ENCODE measurements around the gene KIFC1. TPM values are rescaled to one million over a fixed set of nuclear protein-coding genes. Genes with fewer than 3 reads are reported as not detected.
"Not testable (repeated sequence)": the region's sequence is repeated elsewhere in the genome, so short reads cannot be mapped to it uniquely, and the experiment has no call there.

Gene KIFC1
- total and polyA plus RNA-seq, 4 experiments from 2014 or later = 0.54 to 0.69 (median 0.61) TPM; not detected in 1

DNA sequence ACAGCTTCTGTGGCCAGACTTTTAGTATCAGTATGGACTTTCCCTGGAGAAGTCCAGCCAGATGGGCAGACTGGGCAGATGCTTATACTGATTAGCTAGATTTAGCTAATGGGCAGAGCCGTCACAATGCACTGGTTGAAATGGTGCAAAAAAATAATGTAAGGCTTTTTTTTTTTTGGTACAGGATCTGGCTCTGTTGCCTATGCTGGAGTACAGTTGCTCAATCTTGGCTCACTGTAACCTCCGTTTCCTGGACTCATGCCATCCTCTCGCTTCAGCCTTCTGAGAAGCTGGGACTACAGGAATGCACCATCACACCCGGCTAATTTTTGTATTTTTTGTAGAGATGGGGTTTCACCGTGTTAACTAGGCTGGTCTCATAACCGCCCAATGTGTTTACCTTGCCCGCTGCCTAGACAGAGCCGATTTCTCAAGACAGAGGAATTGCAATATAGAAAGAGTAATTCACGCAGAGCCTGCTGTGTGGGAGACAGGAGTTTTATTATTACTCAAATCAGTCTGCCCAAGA, 16.4 kb upstream of the KIFC1 start:
- H3K4me1 ChIP-seq (ENCODE audit: insufficient read depth, low read length) = peaks cover 18% of the 10 kb centered on the region
- H3K4me1 Mint-ChIP-seq = peaks cover 7 to 11% (median 11%) of the 10 kb centered on the region in 4 donors
- H3K4me3 ChIP-seq (ENCODE audit: low read length in 2 of 2) = no peak overlapping the region
- H3K27me3 ChIP-seq (ENCODE audit: insufficient read depth, low read length) = no peaks in the 10 kb centered on the region
- no peak overlapping the region for H3K27ac ChIP-seq (ENCODE audit: low read depth, low read length)
- no peaks in the 10 kb centered on the region for H3K36me3 Mint-ChIP-seq
- no peaks in the 10 kb centered on the region for H3K9me3 ChIP-seq (ENCODE audit: control insufficient read depth in 1 of 2, low read length in 2 of 2)
- H3K9me3 Mint-ChIP-seq = no peaks in the 10 kb centered on the region
- H3K27ac Mint-ChIP-seq = peak overlapping the region in 4 of 7 donors; percentile 3 to 54 (median 26)
- ChIA-PET POLR2A (ENCODE audit: partially characterized antibody) (no interaction called here), CTCF (ENCODE audit: partially characterized antibody) (no interaction called here)
- no peak for DNase-seq
- H3K27me3 Mint-ChIP-seq = no peaks in the 10 kb centered on the region
- no peaks in the 10 kb centered on the region for H3K36me3 ChIP-seq (ENCODE audit: insufficient read depth, low read length)
- H3K4me3 Mint-ChIP-seq = no peak overlapping the region
- intact Hi-C loops (cut with micrococcal nuclease) = no loop called here

DNA sequence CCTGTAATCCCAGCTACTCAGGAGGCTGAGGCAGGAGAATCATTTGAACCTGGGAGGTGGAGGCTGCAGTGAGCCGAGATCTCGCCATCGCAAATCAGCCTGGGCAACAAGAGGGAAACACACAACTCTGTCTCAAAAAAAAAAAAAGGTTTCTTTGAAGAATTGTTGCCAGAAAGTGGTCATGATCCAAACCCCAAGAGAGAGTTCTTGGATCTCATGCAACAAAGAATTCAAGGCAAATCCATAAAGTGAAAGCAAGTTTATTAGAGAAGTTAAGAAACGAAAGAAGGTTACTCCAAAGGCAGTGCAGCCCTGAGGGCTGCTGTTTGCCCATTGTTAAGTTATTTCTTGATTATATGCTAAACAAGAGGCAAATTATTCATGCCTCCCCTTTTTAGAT, 14.5 kb upstream of the KIFC1 start:
- POLR2A ChIA-PET (ENCODE audit: partially characterized antibody) = no interaction called here
- no peaks in the 10 kb centered on the region for H3K9me3 ChIP-seq (ENCODE audit: control insufficient read depth in 1 of 2, low read length in 2 of 2)
- H3K27ac ChIP-seq (ENCODE audit: low read depth, low read length) = no peak overlapping the region
- intact Hi-C loops (cut with micrococcal nuclease) = no loop called here
- H3K4me1 Mint-ChIP-seq = peaks cover 7 to 11% (median 11%) of the 10 kb centered on the region in 4 donors
- H3K4me3 ChIP-seq (ENCODE audit: low read length in 2 of 2) = no peak overlapping the region
- H3K9me3 Mint-ChIP-seq = no peaks in the 10 kb centered on the region
- H3K27me3 ChIP-seq (ENCODE audit: insufficient read depth, low read length) = no peaks in the 10 kb centered on the region
- peaks cover 18% of the 10 kb centered on the region for H3K4me1 ChIP-seq (ENCODE audit: insufficient read depth, low read length)
- H3K27me3 Mint-ChIP-seq = no peaks in the 10 kb centered on the region
- no peaks in the 10 kb centered on the region for H3K36me3 ChIP-seq (ENCODE audit: insufficient read depth, low read length)
- no peak overlapping the region for H3K27ac Mint-ChIP-seq
- DNase-seq = no peak
- H3K4me3 Mint-ChIP-seq = no peak overlapping the region
- H3K36me3 Mint-ChIP-seq = no peaks in the 10 kb centered on the region
- CTCF ChIA-PET (ENCODE audit: partially characterized antibody) = no interaction called here

DNA sequence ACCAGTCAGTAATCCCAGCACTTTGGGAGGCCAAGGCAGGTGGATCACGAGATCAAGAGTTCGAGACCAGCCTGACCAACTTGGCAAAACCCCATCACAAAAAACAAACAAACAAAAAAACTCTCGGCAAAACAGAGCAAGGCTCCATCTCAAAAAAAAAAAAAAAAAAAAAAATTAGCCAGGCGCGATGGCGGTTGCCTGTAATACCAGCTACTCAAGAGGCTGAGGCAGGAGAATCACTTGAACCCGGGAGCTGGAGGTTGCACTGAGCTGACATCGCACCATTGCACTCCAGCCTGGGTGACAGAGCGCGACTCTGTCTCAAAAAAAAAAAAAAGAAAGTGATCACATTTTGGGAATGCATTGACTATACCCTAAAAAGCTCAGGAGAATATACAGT, 12.4 kb upstream of the KIFC1 start:
- CTCF ChIA-PET (ENCODE audit: partially characterized antibody) = interaction anchor here (1.5 kb wide), 1 partner anchor 11 kb away, joined by 6 read pairs; no protein-coding TSS in a partner anchor
- DNase-seq; H3K4me3 ChIP-seq (ENCODE audit: low read length in 2 of 2); H3K36me3 ChIP-seq (ENCODE audit: insufficient read depth, low read length); intact Hi-C loops (cut with micrococcal nuclease); H3K27ac Mint-ChIP-seq; H3K36me3 Mint-ChIP-seq; H3K27ac ChIP-seq (ENCODE audit: low read depth, low read length); POLR2A ChIA-PET (ENCODE audit: partially characterized antibody); H3K4me3 Mint-ChIP-seq; H3K27me3 ChIP-seq (ENCODE audit: insufficient read depth, low read length); H3K27me3 Mint-ChIP-seq; H3K9me3 Mint-ChIP-seq; H3K9me3 ChIP-seq (ENCODE audit: control insufficient read depth in 1 of 2, low read length in 2 of 2); H3K4me1 Mint-ChIP-seq: not testable (repeated sequence)
- peaks cover 13% of the 10 kb centered on the region for H3K4me1 ChIP-seq (ENCODE audit: insufficient read depth, low read length)

DNA sequence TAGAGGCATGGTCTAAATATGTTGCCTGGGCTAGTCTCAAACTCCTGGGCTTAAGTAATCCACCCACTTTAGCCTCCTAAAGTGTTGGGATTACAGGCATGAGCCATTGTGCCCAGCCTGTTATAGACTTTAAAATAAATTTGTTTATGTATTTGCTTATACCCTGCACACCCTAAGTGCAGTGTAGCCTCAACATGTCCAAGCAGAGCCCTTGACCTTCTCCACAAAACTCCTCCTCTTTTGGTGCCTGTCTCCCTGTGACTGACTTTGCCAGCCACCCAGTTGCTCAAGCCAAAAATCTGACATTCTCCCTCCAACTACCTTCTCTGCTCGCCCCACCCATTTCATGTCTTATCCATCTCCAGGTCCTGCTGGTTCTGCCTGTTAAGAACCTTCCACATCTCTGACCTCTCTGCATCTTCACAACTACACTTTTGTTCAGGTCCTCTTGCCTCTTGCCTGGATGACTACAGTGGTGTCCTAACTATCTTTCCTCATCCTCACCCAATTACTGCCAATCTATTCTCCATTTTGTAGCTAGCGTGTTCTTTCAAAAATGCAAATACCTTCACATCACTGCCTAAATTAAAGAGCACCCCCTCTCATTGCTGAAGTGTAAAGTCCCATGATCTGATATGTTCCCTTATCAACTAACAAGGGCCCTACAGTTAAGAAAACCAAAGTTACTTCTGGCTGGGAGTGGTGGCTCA, 11.2 kb upstream of the KIFC1 start:
- no peak overlapping the region for H3K4me3 ChIP-seq (ENCODE audit: low read length in 2 of 2)
- no peak overlapping the region for H3K27ac Mint-ChIP-seq
- ChIA-PET POLR2A (ENCODE audit: partially characterized antibody) (no interaction called here), CTCF (ENCODE audit: partially characterized antibody) (interaction anchor here (0.5 to 1.6 kb wide), 2 partner anchors 10 to 182 kb away, joined by 3 to 4 read pairs; no protein-coding TSS in a partner anchor)
- DNase-seq = no peak
- no peaks in the 10 kb centered on the region for H3K9me3 ChIP-seq (ENCODE audit: control insufficient read depth in 1 of 2, low read length in 2 of 2)
- H3K4me1 Mint-ChIP-seq = peaks cover 0 to 4% (median under 1%) of the 10 kb centered on the region in 4 donors
- intact Hi-C loops (cut with micrococcal nuclease) = no loop called here
- no peak overlapping the region for H3K4me3 Mint-ChIP-seq
- H3K27ac ChIP-seq (ENCODE audit: low read depth, low read length) = no peak overlapping the region
- peaks cover under 1% of the 10 kb centered on the region for H3K4me1 ChIP-seq (ENCODE audit: insufficient read depth, low read length)
- H3K27me3 Mint-ChIP-seq = no peaks in the 10 kb centered on the region
- H3K27me3 ChIP-seq (ENCODE audit: insufficient read depth, low read length) = no peaks in the 10 kb centered on the region
- H3K9me3 Mint-ChIP-seq = no peaks in the 10 kb centered on the region
- no peaks in the 10 kb centered on the region for H3K36me3 ChIP-seq (ENCODE audit: insufficient read depth, low read length)
- H3K36me3 Mint-ChIP-seq = no peaks in the 10 kb centered on the region

DNA sequence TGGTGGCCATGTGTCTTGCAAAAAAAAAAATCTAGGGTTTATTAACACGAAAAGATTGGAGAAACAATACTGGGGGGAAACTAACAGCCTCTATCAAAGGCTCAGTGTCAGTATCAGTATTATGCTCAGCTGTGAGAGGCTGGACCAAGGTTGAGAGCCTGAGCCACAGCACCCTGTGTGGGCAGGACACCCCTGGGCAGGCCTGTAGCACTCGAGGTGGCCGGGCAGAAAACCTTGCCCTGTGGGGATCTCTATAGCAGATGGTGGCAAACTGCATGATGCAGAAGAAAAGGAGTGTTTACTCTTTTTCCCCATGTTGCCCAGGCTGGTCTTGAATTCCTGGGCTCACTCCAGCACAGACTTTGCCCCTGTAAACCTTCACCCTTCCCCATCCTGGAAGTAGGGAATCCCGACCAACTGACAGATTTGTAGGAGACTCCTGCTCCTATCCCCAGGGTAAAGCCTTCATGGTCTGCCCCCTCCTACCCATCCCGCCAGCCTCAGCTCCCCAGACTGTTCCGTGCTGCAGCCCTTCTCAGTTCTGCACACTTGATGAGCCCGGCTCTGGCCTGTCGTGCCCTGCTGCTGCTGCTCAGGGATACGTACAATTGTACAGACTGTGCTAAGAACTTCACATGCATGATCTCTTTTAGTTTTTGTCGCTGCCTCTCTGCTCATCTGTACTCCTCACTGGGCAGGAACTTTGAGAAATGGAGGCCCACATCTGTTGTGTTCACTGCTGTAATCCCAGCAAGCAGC, 8.0 kb upstream of the KIFC1 start:
- POLR2A ChIA-PET (ENCODE audit: partially characterized antibody) = no interaction called here

DNA sequence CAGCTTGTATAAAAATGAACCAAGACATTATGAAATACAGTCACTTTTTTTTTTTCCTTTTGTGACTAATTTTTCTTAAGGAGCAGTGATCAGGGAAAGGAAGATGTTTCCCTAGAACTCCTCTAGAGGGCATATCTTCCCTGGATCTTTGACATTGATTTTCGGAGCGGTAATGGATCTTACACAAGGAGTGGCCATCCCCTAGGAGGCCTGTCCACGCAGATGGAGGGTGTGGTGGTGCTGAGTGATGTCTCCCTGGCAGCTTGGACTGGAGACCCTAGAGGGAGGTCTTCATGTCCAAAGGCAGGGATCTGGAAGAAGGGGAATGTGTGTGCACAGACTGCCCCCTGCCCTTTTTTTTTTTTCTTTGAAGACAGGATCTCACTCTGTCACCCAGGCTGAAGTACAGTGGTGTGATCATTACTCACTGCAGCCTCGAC, 7.0 kb upstream of the KIFC1 start:
- Mint-ChIP-seq H3K27me3 (no peaks in the 10 kb centered on the region), H3K4me1 (no peaks in the 10 kb centered on the region), H3K36me3 (no peaks in the 10 kb centered on the region), H3K9me3 (no peaks in the 10 kb centered on the region), H3K4me3 (no peak overlapping the region), H3K27ac (no peak overlapping the region)
- CTCF ChIA-PET (ENCODE audit: partially characterized antibody) = interaction anchor here (0.7 kb wide), 1 partner anchor 17 kb away, joined by 4 read pairs; no protein-coding TSS in a partner anchor
- POLR2A ChIA-PET (ENCODE audit: partially characterized antibody) = no interaction called here
- H3K4me1 ChIP-seq (ENCODE audit: insufficient read depth, low read length) = no peaks in the 10 kb centered on the region
- H3K27me3 ChIP-seq (ENCODE audit: insufficient read depth, low read length) = no peaks in the 10 kb centered on the region
- H3K27ac ChIP-seq (ENCODE audit: low read depth, low read length) = no peak overlapping the region
- no peak overlapping the region for H3K4me3 ChIP-seq (ENCODE audit: low read length in 2 of 2)
- no peaks in the 10 kb centered on the region for H3K36me3 ChIP-seq (ENCODE audit: insufficient read depth, low read length)
- no peak for DNase-seq
- intact Hi-C loops (cut with micrococcal nuclease) = no loop called here
- H3K9me3 ChIP-seq (ENCODE audit: control insufficient read depth in 1 of 2, low read length in 2 of 2) = no peaks in the 10 kb centered on the region

More for the DNA sequence above, 8.0 kb upstream of the KIFC1 start:
- Mint-ChIP-seq H3K27ac (no peak overlapping the region), H3K27me3 (no peaks in the 10 kb centered on the region), H3K4me1 (no peaks in the 10 kb centered on the region), H3K36me3 (no peaks in the 10 kb centered on the region), H3K4me3 (no peak overlapping the region), H3K9me3 (no peaks in the 10 kb centered on the region)
- CTCF ChIA-PET (ENCODE audit: partially characterized antibody) = no interaction called here
- DNase-seq = no peak
- intact Hi-C loops (cut with micrococcal nuclease) = no loop called here
- Histone ChIP-seq H3K36me3 (ENCODE audit: insufficient read depth, low read length) (no peaks in the 10 kb centered on the region), H3K4me1 (ENCODE audit: insufficient read depth, low read length) (no peaks in the 10 kb centered on the region), H3K27me3 (ENCODE audit: insufficient read depth, low read length) (no peaks in the 10 kb centered on the region), H3K4me3 (ENCODE audit: low read length in 2 of 2) (no peak overlapping the region), H3K27ac (ENCODE audit: low read depth, low read length) (no peak overlapping the region), H3K9me3 (ENCODE audit: control insufficient read depth in 1 of 2, low read length in 2 of 2) (no peaks in the 10 kb centered on the region)

DNA sequence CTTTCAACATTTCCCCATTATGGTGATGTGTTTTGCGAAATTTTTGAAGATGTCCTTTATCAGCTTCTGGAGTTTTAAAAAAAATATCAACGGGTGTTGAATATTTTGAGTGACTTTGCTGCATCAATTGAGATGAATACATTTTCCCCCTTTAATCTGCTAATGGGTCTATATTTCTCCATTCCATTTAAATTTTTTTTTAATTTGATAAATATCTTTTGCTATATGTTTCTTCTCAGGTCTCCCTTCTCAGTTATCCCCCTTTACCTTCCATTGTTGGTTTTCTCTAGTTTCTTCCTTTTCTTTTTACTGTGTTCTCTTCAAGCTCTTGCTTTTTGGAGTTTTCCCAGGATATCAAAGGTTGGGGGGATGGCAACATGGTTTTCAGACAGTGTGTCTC, 1.4 kb upstream of the KIFC1 start:
- Mint-ChIP-seq H3K36me3 (no peaks in the 10 kb centered on the region), H3K9me3 (no peaks in the 10 kb centered on the region), H3K27ac (peak overlapping the region; percentile 52 to 98 (median 97)), H3K27me3 (no peaks in the 10 kb centered on the region), H3K4me1 (peaks cover 22 to 37% (median 29%) of the 10 kb centered on the region in 4 donors), H3K4me3 (peak overlapping the region in 1 of 8 donors; percentile 86)
- H3K9me3 ChIP-seq (ENCODE audit: control insufficient read depth in 1 of 2, low read length in 2 of 2) = no peaks in the 10 kb centered on the region
- H3K4me1 ChIP-seq (ENCODE audit: insufficient read depth, low read length) = peaks cover 21% of the 10 kb centered on the region
- DNase-seq = no peak
- H3K27me3 ChIP-seq (ENCODE audit: insufficient read depth, low read length) = no peaks in the 10 kb centered on the region
- peak overlapping the region; percentile 74 for H3K27ac ChIP-seq (ENCODE audit: low read depth, low read length)
- ChIA-PET POLR2A (ENCODE audit: partially characterized antibody) (interaction anchor here (1.0 to 3.8 kb wide), 13 partner anchors 20 to 189 kb away, joined by 3 to 32 read pairs (median 9); partner anchors contain the start of genes BAK1, CUTA, PFDN6 and RGL2), CTCF (ENCODE audit: partially characterized antibody) (interaction anchor here (0.9 to 2.0 kb wide), 23 partner anchors 9 to 179 kb away, joined by 3 to 26 read pairs (median 5); partner anchors contain the start of genes B3GALT4, CUTA, RPS18 and VPS52)
- intact Hi-C loops (cut with micrococcal nuclease) = loop anchor here (2.0 kb wide), 1 partner anchor 91 kb away; the partner anchor contains the start of gene RGL2
- no peak overlapping the region for H3K4me3 ChIP-seq (ENCODE audit: low read length in 2 of 2)
- no peaks in the 10 kb centered on the region for H3K36me3 ChIP-seq (ENCODE audit: insufficient read depth, low read length)

Data from CD4-positive, alpha-beta memory T cell (primary cell).